ENCODE results near the gene FILIP1.
A peak's percentile ranks its signal among the peaks of the same experiment; 100 is the strongest.

Gene FILIP1, protein sequence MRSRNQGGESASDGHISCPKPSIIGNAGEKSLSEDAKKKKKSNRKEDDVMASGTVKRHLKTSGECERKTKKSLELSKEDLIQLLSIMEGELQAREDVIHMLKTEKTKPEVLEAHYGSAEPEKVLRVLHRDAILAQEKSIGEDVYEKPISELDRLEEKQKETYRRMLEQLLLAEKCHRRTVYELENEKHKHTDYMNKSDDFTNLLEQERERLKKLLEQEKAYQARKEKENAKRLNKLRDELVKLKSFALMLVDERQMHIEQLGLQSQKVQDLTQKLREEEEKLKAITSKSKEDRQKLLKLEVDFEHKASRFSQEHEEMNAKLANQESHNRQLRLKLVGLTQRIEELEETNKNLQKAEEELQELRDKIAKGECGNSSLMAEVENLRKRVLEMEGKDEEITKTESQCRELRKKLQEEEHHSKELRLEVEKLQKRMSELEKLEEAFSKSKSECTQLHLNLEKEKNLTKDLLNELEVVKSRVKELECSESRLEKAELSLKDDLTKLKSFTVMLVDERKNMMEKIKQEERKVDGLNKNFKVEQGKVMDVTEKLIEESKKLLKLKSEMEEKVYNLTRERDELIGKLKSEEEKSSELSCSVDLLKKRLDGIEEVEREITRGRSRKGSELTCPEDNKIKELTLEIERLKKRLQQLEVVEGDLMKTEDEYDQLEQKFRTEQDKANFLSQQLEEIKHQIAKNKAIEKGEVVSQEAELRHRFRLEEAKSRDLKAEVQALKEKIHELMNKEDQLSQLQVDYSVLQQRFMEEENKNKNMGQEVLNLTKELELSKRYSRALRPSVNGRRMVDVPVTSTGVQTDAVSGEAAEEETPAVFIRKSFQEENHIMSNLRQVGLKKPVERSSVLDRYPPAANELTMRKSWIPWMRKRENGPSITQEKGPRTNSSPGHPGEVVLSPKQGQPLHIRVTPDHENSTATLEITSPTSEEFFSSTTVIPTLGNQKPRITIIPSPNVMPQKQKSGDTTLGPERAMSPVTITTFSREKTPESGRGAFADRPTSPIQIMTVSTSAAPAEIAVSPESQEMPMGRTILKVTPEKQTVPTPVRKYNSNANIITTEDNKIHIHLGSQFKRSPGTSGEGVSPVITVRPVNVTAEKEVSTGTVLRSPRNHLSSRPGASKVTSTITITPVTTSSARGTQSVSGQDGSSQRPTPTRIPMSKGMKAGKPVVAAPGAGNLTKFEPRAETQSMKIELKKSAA (N-terminal part only)

DNA sequence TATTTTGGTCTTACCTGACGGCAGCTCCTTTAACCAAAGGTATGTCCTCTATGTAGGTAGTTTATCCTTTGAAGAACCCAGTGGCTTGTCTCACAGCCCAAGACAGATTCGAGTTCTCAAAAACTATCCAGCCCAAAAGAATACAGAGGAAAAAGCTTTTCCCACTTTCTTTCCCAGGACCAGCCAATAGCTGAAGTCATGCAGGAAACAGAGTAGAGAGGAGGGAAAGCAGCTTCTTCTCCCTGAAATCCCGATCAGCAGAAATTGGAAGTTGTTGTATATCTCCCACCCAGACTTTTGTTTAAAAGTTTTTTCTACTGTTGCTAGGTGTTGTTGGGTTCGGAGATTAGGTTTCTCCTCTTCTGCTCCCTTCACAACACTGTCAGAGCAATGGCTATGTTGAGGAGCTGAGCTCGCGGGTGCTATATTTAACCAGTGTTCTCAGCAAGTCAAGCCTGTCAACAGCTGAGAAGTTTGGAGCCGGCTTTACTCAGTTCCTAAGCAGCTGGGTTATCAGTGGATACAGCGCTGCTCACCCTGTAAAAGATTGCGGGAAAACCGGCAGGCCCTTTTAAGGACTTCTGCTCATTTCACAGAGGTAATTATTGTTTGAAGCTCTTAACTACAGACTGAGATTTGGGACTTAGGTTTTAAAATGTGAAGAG is at the start of gene FILIP1:
TSS of gene FILIP1 (minus strand) at position 401 of the 665 bp plus-strand sequence. CDS start 78,828 bp downstream, outside the sequence.
- DNase-seq (ENCODE audit: low read depth): no peak

DNA sequence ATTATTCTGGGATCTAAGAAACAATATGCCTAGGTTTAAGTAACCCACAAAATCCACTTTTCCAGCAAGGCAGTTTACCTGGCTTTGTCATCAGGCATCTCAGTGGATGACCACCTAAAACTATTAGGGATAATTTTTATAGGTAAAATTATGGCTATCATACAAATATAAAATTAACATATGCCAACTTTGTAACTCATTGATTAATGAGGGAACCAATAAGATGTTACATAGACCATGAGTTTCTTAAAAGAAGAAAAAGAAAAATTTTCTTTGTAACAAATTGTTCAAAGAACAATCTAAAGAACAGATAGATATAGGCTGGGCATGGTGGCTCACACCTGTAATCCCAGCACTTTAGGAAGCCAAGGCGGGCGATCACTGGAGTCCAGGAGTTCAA is 49.7 kb upstream of the FILIP1 start:
- DNase-seq (ENCODE audit: low read depth): no peak

DNA sequence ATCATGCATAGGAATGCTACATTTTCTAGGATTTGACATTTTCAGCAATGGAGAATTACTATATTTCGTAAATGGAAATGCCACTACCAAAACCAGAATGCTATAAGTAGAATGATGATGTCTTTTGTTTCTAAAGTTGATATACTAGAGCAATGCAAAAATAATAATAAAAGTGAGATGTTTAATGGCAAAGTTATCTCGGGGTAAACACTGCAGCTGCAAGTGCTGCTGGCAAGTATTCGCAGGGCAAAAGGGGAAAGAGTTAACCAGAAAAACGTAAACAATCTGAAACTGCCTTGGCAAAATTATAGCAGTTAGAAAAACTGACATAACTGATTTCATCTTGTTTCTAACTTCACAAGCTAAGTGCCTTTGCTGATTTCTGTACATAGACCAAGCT is 45.5 kb upstream of the FILIP1 start:
- no peak for DNase-seq (ENCODE audit: low read depth)

DNA sequence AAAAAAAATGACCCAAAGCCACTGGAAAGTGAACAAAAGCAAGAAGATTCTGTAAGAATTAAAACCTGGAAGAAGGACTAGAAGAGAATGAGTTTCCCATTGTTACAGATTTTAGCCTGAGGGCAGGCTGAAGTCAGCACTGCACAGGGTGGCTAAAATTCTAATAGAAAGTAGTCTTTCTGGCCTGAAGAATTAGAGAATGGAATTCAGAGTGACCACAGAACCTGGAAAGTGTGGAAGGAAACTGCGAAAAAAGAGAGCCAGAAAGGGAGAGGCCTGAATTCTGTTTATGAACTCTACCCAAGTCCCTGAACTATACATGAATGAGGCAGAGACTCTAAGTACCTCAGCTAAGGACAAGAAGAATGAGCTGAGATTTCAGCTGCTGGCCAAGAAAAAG is 38.9 kb upstream of the FILIP1 start:
- DNase-seq (ENCODE audit: low read depth): no peak

DNA sequence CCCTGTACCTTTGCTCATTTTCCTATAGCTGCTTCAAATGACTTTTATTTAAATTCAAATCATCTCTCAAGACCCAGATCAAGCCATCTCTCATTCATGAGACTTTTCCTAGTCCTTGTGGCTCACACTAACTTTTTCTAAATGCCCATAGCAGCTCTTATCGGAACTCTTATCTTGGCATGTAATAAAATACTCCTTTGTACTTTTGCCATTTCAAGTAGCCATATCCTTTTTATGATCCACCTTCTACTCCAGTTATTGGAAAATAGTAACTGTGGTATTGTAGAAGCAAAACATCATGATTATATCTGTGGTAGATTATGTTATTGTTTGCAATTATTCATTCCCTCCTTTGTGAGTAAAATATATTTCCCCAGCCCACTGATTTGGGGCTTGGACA is 37.6 kb upstream of the FILIP1 start:
- DNase-seq (ENCODE audit: low read depth): no peak

DNA sequence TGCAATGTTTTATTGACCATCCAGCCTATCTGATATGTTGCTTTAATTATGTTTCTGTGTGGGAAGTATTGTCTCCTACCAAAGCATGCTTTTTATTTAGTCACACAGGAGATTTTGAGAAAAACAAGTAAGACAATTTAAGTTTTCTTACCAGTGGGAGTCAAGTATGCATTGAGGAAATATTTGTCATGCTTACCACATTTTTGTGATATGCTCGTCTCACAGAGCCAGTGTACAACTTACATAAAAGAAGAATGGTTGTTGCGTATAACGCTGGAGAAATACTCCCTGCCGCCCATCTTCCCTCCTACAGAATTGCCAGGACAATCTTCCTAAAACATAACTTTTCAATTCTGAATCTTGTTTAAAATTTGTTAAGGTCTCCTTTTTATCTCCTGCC is 37.1 kb upstream of the FILIP1 start:
- DNase-seq (ENCODE audit: low read depth): no peak

DNA sequence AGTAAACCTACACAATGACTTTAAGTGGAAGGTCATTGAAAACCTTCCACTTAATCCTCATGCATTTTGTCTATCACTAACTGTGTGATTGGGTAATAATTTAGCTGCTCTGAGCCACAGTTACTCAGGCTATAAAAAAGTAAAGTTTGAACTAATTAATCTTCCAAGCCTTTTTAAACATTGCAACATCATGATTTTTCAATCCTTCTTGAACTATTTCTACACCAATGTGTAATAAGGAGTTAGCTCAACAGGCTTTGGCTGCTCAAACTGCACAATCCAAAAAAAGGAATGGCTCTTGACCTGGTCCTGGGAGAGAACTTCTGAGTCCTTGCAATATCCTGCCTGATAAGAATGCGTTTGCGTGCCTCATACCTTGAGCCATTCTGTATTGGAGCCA is 34.8 kb upstream of the FILIP1 start:
- peak; percentile 59 for DNase-seq (ENCODE audit: low read depth)

DNA sequence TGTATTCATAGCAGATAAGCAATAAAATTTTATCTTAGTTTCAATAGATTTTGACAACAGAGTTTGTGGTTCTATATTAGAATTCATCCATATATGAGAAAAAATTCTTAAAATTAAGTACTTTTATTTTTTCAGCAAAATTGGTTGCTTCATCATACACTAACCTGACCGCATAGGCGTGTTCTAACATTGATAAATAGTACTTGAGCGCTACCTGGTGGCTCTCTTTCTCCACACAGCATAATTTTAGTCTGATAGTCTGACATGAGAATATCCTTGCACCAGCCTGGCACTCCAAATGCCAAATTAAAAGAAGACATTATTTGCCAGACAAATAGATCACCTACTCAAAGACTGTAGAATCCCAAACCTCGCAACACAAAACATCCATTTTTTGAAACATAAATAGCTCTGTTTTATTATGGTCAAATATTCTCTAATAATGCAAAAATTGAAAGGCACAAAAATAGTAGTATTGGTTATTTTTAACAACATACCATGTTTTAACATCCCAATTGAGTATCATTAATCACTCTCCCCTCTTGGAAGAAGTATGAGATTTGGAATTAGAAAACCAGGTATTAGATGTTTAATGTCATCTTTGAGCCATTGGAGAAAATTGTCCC is 33.0 kb upstream of the FILIP1 start:
- peak; percentile 67 for DNase-seq (ENCODE audit: low read depth)

DNA sequence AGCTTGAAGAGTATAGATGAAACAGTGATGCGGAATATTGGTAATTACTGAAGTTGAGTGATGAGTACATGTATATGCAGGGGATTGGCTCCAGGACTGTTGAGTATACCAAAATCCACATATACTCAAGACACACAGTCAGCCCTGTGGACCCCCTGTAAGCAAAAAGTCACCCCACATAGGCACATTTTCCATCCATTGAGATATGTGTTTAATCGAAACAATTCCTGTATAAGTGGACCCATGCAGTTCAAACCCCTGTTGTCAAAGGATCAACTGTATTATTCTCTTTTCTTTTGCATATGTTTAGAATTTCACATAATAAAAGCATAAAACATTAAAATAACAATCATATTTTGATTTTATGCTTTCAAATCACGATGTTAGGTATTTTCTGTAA is 32.1 kb upstream of the FILIP1 start:
- no peak for DNase-seq (ENCODE audit: low read depth)

DNA sequence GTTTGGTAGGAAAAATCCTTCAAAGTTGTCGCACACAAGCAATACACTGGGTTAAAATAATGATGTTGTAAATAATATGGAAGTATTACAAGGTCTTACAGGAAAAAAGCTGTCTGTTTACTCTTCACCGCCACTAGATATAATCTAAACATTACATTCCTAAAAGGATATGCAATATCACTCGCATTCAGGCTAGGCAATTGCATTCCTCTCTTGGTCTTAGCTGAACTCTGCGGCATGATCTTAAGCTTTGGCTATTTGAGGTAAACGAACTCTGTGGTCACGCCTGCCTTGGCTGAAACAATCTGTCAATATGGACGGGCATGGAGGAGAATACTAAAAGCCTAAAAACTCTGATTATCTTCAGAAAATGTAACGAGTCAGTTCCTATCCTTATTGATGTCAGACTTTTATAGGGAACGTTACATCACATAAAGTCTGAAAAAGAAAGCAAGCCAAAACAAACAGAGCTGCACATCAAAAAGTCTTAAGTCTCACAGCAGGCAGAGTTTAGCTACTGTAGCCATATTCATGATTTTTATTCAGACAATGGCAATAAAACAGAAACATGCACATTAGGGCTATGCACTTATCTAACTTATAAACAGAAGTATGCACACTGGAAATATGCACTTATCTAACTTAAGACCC is 30.8 kb upstream of the FILIP1 start:
- peak; percentile 84 for DNase-seq (ENCODE audit: low read depth)

DNA sequence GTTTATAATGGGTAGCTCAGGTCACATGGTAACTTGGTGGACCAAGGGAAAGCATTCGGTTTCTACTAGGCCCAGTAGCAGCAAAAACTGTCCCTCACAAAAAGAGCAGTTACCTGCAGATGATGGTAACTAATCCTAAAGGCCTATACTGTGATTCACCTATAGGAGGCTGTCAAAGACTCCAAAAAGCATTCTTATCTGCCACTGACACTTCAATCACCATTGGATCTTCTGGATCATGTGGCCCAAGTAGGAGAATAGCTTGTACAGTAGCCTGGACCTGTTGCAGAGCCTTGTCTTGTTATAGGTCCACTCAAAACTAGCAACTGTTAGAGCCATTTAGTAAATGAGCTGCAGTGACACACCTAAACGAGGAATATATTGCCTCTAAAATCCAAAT is 23.2 kb upstream of the FILIP1 start:
- no peak for DNase-seq (ENCODE audit: low read depth)

DNA sequence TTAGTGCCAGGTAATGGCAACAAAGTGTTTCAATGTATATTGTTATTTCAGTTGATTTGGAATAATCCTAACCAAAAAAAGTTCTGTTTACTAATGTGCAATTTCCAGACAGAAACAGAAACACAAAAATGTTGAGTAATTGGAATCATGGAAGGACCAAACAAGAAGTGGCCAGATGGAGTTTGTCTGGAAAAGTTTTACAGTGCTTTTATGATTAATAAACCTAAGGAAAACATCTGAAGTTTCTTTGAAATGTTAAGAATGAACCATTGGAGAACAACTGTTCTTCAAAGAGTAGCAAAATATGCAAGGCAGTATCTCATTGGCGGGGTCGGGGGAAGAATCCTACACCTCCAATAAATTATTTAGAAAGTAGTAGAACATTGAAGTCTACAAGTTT is 19.0 kb upstream of the FILIP1 start:
- no peak for DNase-seq (ENCODE audit: low read depth)

DNA sequence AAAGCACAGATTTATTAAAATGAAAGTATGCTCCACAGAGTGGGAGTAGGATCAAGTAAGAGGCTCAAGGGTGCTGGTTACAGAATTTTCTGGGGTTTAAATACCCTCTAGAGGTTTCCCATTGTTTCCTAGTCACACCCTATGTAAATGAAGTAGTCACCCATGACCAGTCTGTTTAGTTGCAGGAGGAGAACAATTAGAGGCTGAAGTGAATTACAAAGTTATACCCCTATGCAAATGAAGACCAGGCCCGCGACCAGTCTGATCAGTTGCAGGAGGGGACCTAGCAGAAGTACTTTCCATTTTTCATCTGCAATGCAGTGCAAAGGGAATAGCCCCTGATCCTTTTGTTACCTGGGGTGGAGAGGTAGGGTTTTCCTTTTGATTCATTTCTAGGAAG is 11.8 kb upstream of the FILIP1 start:
- DNase-seq (ENCODE audit: low read depth): no peak

DNA sequence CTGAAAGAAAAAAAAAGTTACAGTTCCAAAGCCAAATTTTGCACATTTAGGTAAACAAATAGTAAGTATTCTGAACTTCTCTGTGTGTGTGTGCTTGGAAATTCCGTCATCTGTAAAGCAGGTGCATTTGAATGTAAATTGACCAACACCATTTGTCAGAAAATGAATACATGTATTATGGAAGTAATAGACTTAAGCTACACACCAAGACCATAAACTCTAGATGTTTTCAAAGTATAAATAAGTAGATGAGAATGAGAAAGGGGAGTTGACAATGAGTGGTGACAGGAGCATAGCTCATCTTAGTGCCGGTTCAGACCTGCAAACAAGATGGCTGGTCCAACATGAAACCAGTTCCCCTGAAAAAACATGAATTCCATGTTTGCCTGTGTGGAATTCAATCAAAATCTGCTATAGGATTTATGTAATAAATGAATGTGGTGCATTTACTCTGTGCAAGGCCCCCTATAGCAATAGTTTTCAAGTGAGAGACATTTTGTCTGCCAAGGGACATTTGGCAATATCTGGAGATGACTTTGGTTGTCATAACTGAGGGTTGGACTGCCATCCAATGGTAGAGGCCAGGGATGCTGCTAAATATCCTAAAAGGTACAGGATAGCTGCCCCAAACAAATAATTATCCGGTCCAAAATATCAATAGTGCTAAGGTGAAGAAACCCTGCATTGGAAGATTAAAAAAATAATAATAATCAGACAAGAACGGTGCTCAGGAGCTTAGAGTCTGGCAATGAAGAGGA is 11.0 kb upstream of the FILIP1 start:
- peak; percentile 43 for DNase-seq (ENCODE audit: low read depth)

DNA sequence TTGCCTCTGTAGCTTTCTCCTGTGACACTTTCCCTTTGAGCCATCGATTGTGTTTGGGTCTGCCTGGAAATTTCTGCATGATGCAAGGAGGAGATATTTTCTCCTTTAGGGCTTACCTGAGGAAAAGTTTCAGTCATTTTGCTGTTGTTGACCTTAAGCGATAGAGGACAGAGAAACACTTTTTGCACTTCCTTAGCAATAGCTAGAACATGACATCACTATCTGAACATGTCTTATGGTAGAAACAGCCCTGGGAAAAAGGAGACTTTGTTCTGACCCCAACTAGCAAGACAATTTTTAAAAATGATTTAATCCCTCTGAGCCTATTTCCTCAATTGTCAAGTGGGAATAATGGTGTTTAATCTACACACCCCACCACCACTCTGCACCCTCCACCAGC is 9.7 kb upstream of the FILIP1 start:
- no peak for DNase-seq (ENCODE audit: low read depth)

DNA sequence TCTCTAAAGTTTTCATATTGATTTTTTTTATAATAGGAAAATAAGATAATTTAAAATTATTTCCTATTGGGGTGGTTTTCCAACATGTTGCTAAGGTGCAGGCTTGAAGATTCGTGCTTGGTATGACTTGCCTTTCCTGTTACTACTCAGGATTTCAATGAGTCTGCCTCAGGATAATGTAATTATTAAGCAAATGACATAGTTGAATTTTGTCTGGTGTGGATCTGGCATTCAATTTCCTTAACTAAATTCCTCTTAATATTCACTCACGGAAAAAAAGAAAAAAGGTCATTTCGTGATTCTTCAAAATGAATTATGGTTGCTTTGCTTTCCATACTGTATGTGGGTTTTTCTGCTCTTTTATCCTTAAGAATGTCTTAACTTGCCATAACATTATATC is 9.3 kb upstream of the FILIP1 start:
- DNase-seq (ENCODE audit: low read depth): no peak

DNA sequence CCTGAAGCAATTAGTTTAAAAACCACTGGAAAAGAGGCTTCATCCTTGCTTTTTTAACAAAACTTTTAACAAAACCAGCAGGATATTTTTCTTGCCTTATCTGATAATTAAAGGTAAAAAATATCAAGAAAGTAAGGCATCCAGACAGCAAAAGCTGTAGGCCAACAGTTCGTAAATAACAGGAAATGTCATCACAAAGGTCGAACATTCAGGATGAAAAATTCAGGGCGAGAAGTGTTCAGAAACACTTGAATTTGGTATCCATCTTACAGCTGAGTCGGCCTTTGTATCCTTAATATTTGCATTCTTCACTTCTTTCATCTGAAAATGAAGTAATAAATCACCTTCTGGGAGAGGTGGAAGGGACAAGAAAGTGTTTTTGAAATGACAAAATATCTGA is 8.2 kb upstream of the FILIP1 start:
- no peak for DNase-seq (ENCODE audit: low read depth)

DNA sequence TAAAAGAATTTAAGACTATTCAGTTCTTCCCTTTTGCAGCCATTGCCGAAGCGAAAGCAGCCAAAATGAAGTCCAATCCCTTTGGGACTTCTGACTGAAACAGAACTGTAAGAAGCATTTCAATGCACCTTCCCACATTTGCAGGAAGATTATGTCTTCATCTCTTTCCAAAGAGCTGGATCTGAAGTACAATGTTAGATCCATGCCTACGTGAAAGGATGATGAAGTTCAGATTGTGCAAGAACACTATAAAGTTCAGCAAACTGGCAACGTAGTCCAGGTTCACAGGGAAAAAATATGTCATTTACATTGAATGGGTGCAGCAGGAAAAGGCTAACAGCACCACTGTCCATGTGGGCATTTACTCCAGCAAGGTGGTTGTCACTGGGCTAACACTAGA is 6.0 kb upstream of the FILIP1 start:
- DNase-seq (ENCODE audit: low read depth): no peak

DNA sequence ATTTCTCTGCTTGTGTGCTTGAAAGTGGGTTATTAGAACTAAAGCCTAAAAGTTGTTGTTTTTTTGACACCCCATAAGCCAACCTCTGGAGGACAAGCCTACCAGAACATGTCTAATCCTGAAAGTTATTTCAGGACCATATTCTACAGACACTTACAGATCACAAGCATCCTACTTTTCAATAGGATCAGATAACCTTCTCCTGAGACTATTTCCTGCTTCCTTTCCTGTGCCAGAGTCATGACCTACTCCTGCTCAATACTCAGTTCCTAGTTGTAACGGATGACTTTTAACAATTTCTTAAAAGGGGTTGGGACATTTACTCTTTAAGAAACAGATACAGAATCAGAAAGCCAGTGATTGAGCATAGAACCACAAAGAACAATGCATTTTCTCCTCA is 5.3 kb upstream of the FILIP1 start:
- DNase-seq (ENCODE audit: low read depth): no peak

DNA sequence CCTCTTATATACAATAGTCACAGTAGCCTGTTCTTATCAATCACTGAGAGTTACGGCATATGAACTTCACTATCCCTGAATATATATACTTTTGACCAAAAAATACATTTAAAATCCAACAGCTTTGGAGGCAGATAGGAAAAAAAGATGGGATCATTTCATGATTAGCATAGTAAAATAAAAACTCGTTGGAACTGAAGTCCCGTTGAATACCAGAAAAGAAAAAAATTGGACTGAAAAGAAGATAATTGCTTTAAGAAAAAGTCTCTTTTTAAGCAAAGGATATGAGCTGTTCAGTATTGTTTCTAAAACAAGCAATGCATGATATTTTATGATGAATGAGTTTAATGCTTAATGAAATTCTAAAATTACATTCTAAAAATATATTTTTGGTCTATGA is 4.4 kb upstream of the FILIP1 start:
- no peak for DNase-seq (ENCODE audit: low read depth)

All from fibroblast of gingiva (primary cell).